Measurements from ENCODE around the gene DNAJB6.

DNA sequence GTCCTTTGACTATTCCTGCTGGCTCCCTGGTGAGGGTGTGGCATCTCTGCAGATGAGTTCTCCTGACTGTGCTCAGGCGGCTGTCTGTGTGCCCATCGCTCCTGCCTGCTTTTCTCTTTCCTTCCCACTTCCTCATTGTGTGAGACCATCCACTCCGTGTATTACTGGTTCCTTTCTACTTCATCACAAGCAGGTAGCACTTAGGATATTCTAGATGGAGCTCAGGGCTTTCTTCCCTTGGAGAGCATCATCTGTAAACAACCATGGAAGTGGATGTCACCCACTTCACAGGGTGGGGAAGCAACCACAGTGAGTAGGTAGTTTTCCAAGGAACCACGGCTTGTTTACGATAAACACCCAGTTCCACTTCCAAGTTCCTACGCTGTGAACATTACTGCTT, 15.7 kb downstream of the DNAJB6 start:
- TF ChIP-seq EZH2 (IDR thresholded peaks at IDR 0.05; ENCODE audit: insufficient read depth, poor library complexity, severe bottlenecking) (no peak), EZH2phosphoT487 (IDR thresholded peaks at IDR 0.05; ENCODE audit: insufficient read depth, low read depth) (no peak)
